GM18873 (cell line): ENCODE data around the gene BCAS4.

ENCODE experiments used
- ATAC-seq: cut with Tn5 transposase; IDR thresholded peaks from one replicate; pipeline ENCODE4 v1.9.1; 2021; ENCODE audit warnings: mild to moderate bottlenecking, moderate library complexity, moderate number of reproducible peaks; ENCODE audit not compliant: unreplicated experiment, low FRiP score

BCAS4 gene

GRCh38 chr20:50820515-50821256, 25.8 kb downstream of the BCAS4 start:
- no peak for ATAC-seq

- no peak for ATAC-seq
These were observed 26.5 kb downstream of the BCAS4 start for GRCh38 chr20:50821257-50821921.

- no peak for ATAC-seq
These were observed 27.1 kb downstream of the BCAS4 start for GRCh38 chr20:50821994-50822393.

- ATAC-seq = no peak
These were observed 28.5 kb downstream of the BCAS4 start for GRCh38 chr20:50823319-50823718.

DNA sequence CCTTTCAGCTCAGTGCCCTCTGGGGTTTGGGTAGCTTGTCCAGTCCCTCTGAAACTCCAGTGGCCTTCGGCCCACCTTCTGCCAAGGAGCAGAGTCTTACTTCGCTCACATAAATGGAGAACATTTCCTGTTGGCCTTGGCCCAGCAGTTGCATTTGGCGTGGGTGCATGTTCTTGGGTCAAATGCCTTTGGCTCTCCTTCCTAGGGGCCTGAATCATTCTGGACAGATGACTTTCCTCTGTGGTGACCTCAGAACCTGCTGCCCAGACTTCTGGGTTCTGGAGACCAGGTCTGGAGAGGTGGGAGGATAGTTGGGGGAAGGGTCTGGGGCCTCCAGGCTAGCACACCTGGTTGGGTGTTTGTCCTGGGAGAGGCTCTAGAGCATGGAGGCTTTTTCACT, 29.3 kb downstream of the BCAS4 start:
- no peak for ATAC-seq

DNA sequence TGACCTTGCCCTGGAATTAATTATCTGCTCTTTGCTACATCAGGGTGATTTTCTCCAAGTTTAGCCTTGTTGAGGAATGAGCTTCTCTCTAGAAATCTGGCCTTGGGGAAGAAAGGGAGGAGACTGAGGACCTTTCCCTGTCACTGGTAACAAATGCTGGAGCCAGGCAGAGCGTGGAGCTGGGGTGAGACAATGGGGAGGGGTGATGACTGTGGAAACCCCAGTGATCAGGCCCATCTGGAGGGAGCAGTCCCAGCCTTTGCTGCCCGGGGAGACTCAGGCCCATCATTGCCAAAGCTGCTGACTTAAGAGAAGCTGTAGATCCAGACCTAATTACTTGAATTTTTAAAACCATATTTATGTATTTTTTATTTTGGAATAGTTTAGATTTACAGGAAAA, 31.3 kb downstream of the BCAS4 start:
- no peak for ATAC-seq

- ATAC-seq = no peak
These were observed 33.7 kb downstream of the BCAS4 start for GRCh38 chr20:50828363-50829136.

- ATAC-seq = no peak
These were observed 36.8 kb downstream of the BCAS4 start for GRCh38 chr20:50831622-50832021.

DNA sequence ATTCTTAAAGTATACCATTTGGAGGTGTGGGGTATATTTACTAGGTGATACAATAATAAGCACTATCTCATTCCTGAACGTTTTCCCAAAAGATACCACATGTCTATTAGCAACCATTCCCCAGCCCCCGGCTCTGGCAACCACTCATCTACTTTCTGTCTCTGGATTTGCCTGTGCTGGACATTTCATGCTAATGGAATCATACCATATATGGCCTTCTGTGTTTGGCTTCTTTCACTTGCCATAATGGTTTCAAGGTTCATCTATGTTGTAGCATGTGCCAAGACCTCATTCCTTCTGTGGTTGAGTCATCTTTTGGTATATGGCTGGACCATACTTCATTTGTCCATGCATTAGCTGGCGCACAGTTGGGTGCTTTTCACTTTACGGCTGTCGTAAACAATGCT, 39.7 kb downstream of the BCAS4 start:
- ATAC-seq = no peak

- ATAC-seq = no peak
These were observed 42.9 kb downstream of the BCAS4 start for GRCh38 chr20:50837532-50838321.

DNA sequence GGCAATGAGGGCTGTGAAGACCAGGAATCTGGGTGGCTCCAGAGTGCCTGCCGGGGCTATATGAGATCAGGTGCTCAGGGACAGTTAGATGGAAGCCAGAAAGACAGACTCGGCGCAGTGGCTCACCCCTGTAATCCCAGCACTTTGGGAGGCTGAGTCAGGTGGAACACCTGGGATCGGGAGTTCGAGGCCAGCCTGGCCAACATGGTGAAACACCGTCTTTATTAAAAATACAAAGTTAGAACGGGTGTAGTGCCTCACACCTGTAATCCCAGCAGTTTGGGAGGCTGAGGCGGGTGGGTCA, 43.4 kb downstream of the BCAS4 start:
- no peak for ATAC-seq

GRCh38 chr20:50838707-50839385, 44.0 kb downstream of the BCAS4 start:
- no peak for ATAC-seq

DNA sequence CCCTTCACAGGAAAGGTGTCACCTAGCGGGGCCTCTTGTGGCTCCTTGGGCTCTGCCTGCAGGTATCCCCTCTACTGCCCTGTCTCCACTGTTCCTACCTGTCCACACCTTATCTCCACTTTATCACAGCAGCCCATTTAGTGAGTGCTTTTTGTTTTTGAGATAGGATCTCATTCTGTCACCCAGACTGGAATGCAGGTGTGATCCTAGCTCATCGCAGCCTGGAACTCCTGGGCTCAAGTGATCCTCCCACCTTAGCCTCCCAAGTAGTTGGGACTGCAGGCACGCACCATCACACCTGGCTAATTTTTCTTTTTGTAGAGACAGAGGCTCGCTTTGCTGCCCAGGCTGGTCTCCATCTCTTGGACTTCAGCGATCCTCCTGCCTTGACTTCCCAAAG, 48.0 kb downstream of the BCAS4 start:
- ATAC-seq = no peak

DNA sequence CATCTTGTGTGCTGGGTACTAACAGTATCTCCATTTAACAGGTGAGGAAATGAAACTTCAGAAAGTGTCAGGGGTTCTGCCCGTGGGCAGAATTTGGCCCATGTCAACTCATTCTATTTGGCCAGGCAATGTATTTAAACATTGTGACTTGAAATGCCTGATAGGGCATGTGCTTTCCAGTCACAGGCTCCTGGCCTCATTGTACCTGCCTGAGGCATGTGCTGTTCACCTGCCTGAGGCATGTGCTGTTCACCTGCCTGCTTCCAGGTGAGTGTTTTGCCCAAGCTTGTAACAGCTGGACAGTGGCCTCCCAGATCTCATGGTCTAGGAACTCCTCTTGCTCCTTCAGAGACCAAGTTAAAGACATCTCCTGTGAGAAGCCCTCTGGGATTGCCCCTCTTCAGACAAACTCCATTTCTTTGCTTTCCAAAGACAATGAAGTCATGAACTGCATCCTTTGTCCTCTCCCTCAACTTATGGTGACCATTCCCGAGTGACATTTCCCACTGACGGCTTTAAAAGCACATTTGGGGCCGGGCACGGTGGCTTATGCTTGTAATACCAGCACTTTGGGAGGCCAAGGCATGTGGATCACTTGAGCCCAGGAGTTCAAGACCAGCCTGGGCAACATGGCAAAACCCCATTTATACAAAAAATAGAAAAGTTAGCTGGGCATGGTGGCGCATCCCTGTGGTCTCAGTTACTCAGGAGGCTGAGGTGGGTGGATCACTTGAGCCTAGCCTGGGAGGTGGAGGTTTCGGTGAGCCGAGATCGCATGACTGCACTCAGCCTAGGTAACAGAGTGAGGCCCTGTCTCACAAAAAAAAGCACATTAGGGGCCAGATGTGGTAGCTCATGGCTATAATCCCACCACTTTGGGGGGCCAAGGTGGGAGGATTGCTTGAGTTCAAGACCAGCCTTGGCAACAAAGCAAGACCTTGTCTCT, 48.7 kb downstream of the BCAS4 start:
- no peak for ATAC-seq

DNA sequence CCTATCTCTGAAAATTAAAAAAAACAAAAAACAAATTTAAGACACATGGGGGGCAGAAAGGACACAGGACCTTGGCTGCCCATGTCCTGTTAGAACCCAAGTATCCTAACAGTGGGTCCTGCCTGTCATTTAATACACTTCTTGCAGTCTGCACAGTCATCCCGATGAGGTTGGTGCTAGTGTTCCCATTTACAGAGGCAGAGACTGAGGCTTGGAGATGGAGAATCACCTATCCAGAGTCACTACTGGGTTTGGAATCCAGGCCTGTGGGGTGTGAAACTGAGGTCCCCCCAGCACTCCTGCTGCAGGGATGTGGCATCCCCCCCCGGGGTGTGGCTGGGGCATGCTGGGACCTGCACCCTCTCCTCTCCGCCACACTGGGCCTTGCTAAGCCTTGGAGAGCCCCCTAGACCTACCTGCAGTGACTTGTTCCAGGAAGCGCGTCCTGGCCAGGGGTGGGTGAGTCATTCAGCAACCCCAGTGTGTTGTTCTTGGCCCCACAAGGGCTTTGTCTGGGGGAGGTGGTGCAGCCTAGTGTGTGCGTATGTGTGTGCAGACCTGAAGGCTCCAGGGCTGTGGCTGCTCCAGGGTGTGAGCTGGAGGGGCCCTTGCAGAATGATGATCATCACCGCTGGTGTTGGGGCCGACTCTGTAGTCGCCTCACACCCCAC, 49.7 kb downstream of the BCAS4 start:
- peak; percentile 89 for ATAC-seq

GRCh38 chr20:50845566-50846215, 50.8 kb downstream of the BCAS4 start:
- ATAC-seq = no peak

DNA sequence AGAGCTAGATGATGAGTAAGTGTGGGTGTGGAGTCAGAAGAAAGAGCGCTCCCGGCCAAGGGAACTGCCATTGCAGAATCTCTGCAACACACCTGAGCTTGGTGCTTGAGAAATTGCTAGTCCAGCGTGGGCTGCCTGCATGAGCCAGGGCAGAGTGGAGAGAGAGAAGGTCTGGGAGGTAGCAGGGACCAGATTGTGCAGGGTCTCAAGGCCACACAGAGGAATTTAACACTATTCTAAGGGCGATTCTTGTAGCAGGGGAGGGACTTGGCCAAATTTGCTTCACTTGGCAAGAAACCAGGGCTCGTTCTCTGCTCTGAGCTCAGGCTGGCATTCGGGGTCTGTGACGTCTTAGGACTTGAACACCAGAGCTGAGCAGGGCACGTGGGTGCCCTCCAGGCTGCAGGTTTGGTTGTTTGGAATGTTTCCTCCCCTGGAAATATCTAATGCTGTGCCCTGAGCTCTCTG, 53.5 kb downstream of the BCAS4 start:
- ATAC-seq = no peak
